Ovary (tissue), 9 donors: ENCODE results near the gene DENND1A. TPM values are rescaled to one million over a fixed set of nuclear protein-coding genes. Genes with fewer than 3 reads are reported as not detected.

ENCODE experiments used
- DNase-seq, 5 donors: peaks; one replicate each; pipeline ENCODE4 v3.0.0-alpha.2; 2019 to 2020
- H3K27ac ChIP-seq, 2 donors: fragments of 200-600 bp; one replicate each; pipeline versions ENCODE4 v1.5.1 to v1.8.0; 2019 to 2022
- H3K27me3 ChIP-seq: fragments of 200-600 bp; one replicate; pipeline ENCODE4 v1.8.0; 2022
- H3K36me3 ChIP-seq: fragments of 200-600 bp; sonication (generic); one replicate; pipeline ENCODE4 v1.5.1; 2019
- H3K4me1 ChIP-seq: one replicate; pipeline ENCODE4 v1.8.1; 2013; ENCODE audit warnings: mild to moderate bottlenecking, moderate library complexity; ENCODE audit not compliant: insufficient read depth
- H3K4me3 ChIP-seq: fragments of 200-600 bp; sonication (generic); one replicate; pipeline ENCODE4 v1.5.1; 2017
- H3K9me3 ChIP-seq, 2 donors: fragments of 200-600 bp in 1 of 2; sonication (generic) in 1 of 2; one replicate each; pipeline versions ENCODE4 v1.5.1 to v1.8.1; 2013 to 2019; ENCODE audit warnings: mild to moderate bottlenecking in 1 of 2, moderate library complexity in 1 of 2
- CTCF ChIP-seq, 3 donors: fragments of 450-650 bp in 2 of 3; fragments of 200-600 bp in 1 of 3; IDR thresholded peaks; one replicate each; pipeline versions ENCODE4 v1.5.1 to v1.8.0; 2016 to 2022; ENCODE audit warnings: antibody characterized with exemption in 3 of 3, mild to moderate bottlenecking in 1 of 3
- EP300 ChIP-seq: sonication (generic); formaldehyde crosslinking; IDR thresholded peaks from one replicate; pipeline ENCODE4 v1.6.1; 2017; ENCODE audit warnings: antibody characterized with exemption
- POLR2A ChIP-seq: fragments of 450-650 bp; IDR thresholded peaks from one replicate; pipeline ENCODE4 v1.6.1; 2017; ENCODE audit warnings: antibody characterized with exemption, mild to moderate bottlenecking, moderate library complexity
- WGBS, 3 donors: extraction: QIAGEN DNeasy Blood & Tissue Kit in 1 of 3; methylation state at CpG; one replicate each; pipeline versions ENCODE4 v1.1.5 to v1.1.7; 2013 to 2017; 5-methylcytosine and 5-hydroxymethylcytosine counted together
- intact Hi-C, 4 donors: fragments of 100-400 bp; cut with DNase I; formaldehyde crosslinking; loops; one replicate each; pipeline versions ENCODE4 v1.11.0 to v1.15.1; 2022 to 2023
- polyA plus RNA-seq, 2 donors: library from polyadenylated mRNA; stranded (reverse); fragments of 200-250 nt in 1 of 2; fragments of 350-450 nt in 1 of 2; fragmentation: Illumina TruSeq in 1 of 2; extraction: RNeasy Lipid Tissue Mini Kit (QIAGEN cat#74804) in 1 of 2; gene quantifications; one replicate each; pipeline ENCODE4 v1.2.3, GENCODE V29; 2013 to 2014
- total RNA-seq, 7 donors: library from RNA; depleted of rRNA in 2 of 7; stranded (reverse); fragments of >200 nt in 2 of 7; fragmentation: NEBNext Ultra II Directional in 3 of 7; extraction: Animal tissue kit (Norgen Biotek cat#: 25700) in 3 of 7; gene quantifications; one replicate each; pipeline versions ENCODE4 v1.1.0 to v1.2.4, GENCODE V29; 2016 to 2023
- donor health status: DM: no; HTN: no; CAD: no; lungs with moderate emphysema.
- donor health status: DM: no; HTN: no; CAD: no.
- donor health status: Bipolar disorder and iron deficiency.
- donor health status: DM: yes; HTN: yes; CAD: no.
- donor health status: DM: no; HTN: no; CAD: no.
- donor health status: DM: yes; HTN: yes; CAD: no.

Gene DENND1A
- total and polyA plus RNA-seq, 9 donors, result 10.4 to 24.5 (median 17.1) TPM

- WGBS, 3 donors, result 95 to 96% (median 96%) methylated on average over 4 of the region's 4 CpGs
- DNase-seq, result no peak
- TF ChIP-seq POLR2A (no peak), CTCF (IDR thresholded peaks at IDR 0.05) (no peak), EP300 (no peak)
- Histone ChIP-seq H3K4me1 (peaks cover 6% of the 10 kb centered on the region), H3K9me3 (no peaks in the 10 kb centered on the region), H3K27me3 (no peaks in the 10 kb centered on the region), H3K27ac (no peak overlapping the region), H3K36me3 (no peaks in the 10 kb centered on the region), H3K4me3 (no peak overlapping the region)
- intact Hi-C loops, result no loop called here
These were observed 284.8 kb downstream of the DENND1A start for GRCh38 chr9:123645126-123645525.

GRCh38 chr9:123643518-123643917, 286.4 kb downstream of the DENND1A start:
- 91 to 97% (median 94%) methylated on average over 9 of the region's 9 CpGs for WGBS, 3 donors
- no peaks in the 10 kb centered on the region for H3K27me3 ChIP-seq
- TF ChIP-seq EP300, result no peak
- TF ChIP-seq POLR2A, result no peak
- no peak for TF ChIP-seq CTCF (IDR thresholded peaks at IDR 0.05)
- H3K4me3 ChIP-seq, result no peak overlapping the region
- no peak for DNase-seq
- no peaks in the 10 kb centered on the region for H3K36me3 ChIP-seq
- no peak overlapping the region for H3K27ac ChIP-seq
- peaks cover 6% of the 10 kb centered on the region for H3K4me1 ChIP-seq
- H3K9me3 ChIP-seq, result no peaks in the 10 kb centered on the region
- intact Hi-C loops, result no loop called here

- Histone ChIP-seq H3K4me3 (no peak overlapping the region), H3K36me3 (no peaks in the 10 kb centered on the region), H3K27ac (no peak overlapping the region), H3K9me3 (no peaks in the 10 kb centered on the region), H3K27me3 (no peaks in the 10 kb centered on the region), H3K4me1 (peaks cover 10% of the 10 kb centered on the region)
- WGBS, 3 donors, result 23 to 34% (median 23%) methylated on average over 12 of the region's 12 CpGs
- no peak for TF ChIP-seq POLR2A
- DNase-seq, result peak; percentile 62 to 70 (median 67)
- intact Hi-C loops, result no loop called here
These were observed 287.3 kb downstream of the DENND1A start for GRCh38 chr9:123642291-123643278.

- DNase-seq, result no peak
- Histone ChIP-seq H3K36me3 (no peaks in the 10 kb centered on the region), H3K27ac (no peak overlapping the region), H3K27me3 (no peaks in the 10 kb centered on the region), H3K4me1 (peaks cover 10% of the 10 kb centered on the region), H3K9me3 (no peaks in the 10 kb centered on the region), H3K4me3 (no peak overlapping the region)
- TF ChIP-seq CTCF (IDR thresholded peaks at IDR 0.05), result no peak
- no peak for TF ChIP-seq EP300
- TF ChIP-seq POLR2A, result no peak
- intact Hi-C loops, result no loop called here
- 72 to 99% (median 95%) methylated on average over 4 of the region's 4 CpGs for WGBS, 3 donors
These were observed 289.1 kb downstream of the DENND1A start for GRCh38 chr9:123640792-123641222.

GRCh38 chr9:123639743-123640142, 290.2 kb downstream of the DENND1A start:
- Histone ChIP-seq H3K4me1 (peaks cover 10% of the 10 kb centered on the region), H3K27me3 (no peaks in the 10 kb centered on the region), H3K36me3 (no peaks in the 10 kb centered on the region), H3K4me3 (no peak overlapping the region), H3K9me3 (no peaks in the 10 kb centered on the region), H3K27ac (no peak overlapping the region)
- DNase-seq, result no peak
- WGBS, 3 donors, result 89 to 95% (median 93%) methylated on average over 1 of the region's 1 CpG
- TF ChIP-seq CTCF (IDR thresholded peaks at IDR 0.05) (no peak), EP300 (no peak), POLR2A (no peak)
- intact Hi-C loops, result no loop called here
